HL-60 (cell line): Measurements from ENCODE around the gene DPP8.

Source experiments
- DNase-seq, 2 experiments: peaks; one replicate each; pipeline ENCODE4 v3.0.0-alpha.2; 2010 to 2020; ENCODE audit warnings: low read depth in 1 of 2, low spot score in 1 of 2
- H3K27ac ChIP-seq: fragments of 250-450 bp; sonication (Bioruptor Pico); replicated peaks from 2 replicates; pipeline ENCODE4 v1.5.1; 2020; ENCODE audit warnings: mild to moderate bottlenecking, moderate library complexity
- H3K27me3 ChIP-seq: fragments of 250-450 bp; sonication (Bioruptor Pico); 2 replicates; pipeline ENCODE4 v1.5.1; 2021; ENCODE audit warnings: mild to moderate bottlenecking, moderate library complexity; ENCODE audit not compliant: insufficient read depth, poor library complexity, severe bottlenecking
- H3K4me3 ChIP-seq: replicated peaks from 2 replicates; pipeline ENCODE4 v1.5.1; 2011; ENCODE audit warnings: mild to moderate bottlenecking, control low read depth, low read length; ENCODE audit not compliant: insufficient read depth
- GABPA ChIP-seq: IDR thresholded peaks from 2 replicates; pipeline ENCODE4 v1.6.1; 2012; ENCODE audit warnings: low read depth
- POLR2AphosphoS5 ChIP-seq: IDR thresholded peaks from 2 replicates; pipeline ENCODE4 v1.6.1; 2012; ENCODE audit warnings: low read depth
- REST ChIP-seq: IDR thresholded peaks from 2 replicates; pipeline ENCODE4 v1.6.1; 2012; ENCODE audit warnings: low read depth; ENCODE audit not compliant: insufficient replicate concordance
- SPI1 ChIP-seq: IDR thresholded peaks from 2 replicates; pipeline ENCODE4 v1.6.1; 2012; ENCODE audit warnings: low read depth, mild to moderate bottlenecking, borderline replicate concordance
- TF ChIP-seq, protein P1 (sequence below): IDR thresholded peaks from one replicate; pipeline ENCODE4 v1.5.1; 2011; ENCODE audit warnings: low read length, control low read depth, inconsistent platforms; ENCODE audit not compliant: insufficient read depth

DPP8 gene

DNA sequence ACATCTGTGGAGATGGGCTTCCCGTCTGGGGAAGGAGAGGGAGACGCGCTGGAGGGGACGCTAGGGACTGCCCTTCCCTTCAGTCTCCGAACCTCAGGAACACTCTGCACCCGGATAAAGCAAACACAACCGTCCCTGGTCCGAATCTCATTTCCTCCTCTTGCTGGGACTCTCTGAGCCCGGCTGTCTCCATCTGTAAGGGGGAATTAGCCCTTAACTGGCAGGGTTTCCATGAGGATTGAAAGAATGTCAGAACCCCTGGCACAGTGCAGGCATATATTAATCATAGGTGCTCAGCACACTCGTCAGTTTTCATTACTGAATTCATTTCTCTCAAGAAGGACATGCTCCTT is 120.5 kb downstream of the DPP8 start:
- Histone ChIP-seq H3K27ac (no peak overlapping the region), H3K4me3 (no peak overlapping the region), H3K27me3 (peaks cover 48% of the 10 kb centered on the region)
- no peak for TF ChIP-seq GABPA
- no peak for TF ChIP-seq SPI1
- no peak for TF ChIP-seq POLR2AphosphoS5
- DNase-seq: no peak

DNA sequence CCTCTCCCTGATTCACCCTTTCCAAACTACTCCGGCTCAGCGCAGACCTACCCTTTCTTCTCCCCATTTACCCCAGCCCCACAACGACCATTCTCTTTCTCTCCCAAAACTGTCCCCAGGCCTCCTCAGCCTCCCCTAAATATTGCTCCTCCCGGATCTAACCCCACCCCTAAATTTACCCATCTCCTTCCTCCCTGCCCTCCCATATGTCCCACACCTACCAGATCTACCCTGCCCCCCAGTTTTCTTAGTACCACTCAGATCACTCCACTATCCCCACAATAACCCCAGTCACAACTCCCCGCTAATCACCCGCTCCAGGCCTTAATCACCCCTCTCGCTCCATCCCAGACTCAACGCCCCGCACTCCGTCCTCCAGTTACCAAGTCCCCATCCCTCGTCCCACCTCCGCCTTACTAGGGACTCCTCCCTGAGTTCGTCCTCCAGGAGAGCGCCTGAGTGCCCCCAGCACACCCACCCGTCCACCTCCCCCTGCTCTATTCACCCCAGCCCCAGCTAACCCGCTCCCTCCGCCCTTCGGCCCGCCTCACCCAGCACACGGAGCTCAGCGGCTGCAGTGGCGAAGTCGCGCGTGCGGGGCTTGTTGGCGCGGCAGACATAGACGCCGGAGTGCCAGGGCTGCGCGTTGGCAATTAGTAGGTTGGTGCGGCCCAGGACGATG is 121.1 kb downstream of the DPP8 start:
- TF ChIP-seq GABPA: no peak
- no peak for TF ChIP-seq POLR2AphosphoS5
- TF ChIP-seq REST: no peak
- no peak for TF ChIP-seq SPI1
- TF ChIP-seq, protein P1, sequence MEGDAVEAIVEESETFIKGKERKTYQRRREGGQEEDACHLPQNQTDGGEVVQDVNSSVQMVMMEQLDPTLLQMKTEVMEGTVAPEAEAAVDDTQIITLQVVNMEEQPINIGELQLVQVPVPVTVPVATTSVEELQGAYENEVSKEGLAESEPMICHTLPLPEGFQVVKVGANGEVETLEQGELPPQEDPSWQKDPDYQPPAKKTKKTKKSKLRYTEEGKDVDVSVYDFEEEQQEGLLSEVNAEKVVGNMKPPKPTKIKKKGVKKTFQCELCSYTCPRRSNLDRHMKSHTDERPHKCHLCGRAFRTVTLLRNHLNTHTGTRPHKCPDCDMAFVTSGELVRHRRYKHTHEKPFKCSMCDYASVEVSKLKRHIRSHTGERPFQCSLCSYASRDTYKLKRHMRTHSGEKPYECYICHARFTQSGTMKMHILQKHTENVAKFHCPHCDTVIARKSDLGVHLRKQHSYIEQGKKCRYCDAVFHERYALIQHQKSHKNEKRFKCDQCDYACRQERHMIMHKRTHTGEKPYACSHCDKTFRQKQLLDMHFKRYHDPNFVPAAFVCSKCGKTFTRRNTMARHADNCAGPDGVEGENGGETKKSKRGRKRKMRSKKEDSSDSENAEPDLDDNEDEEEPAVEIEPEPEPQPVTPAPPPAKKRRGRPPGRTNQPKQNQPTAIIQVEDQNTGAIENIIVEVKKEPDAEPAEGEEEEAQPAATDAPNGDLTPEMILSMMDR: no peak

GRCh38 chr15:65395567-65396202 is 121.8 kb downstream of the DPP8 start:
- H3K27ac ChIP-seq: no peak overlapping the region
- TF ChIP-seq POLR2AphosphoS5: no peak
- TF ChIP-seq, protein P1: no peak
- no peak for TF ChIP-seq REST
- no peak for TF ChIP-seq GABPA
- TF ChIP-seq SPI1: no peak
- peaks cover 52% of the 10 kb centered on the region for H3K27me3 ChIP-seq
- no peak for DNase-seq
- no peak overlapping the region for H3K4me3 ChIP-seq

More for the DNA sequence above, 121.1 kb downstream of the DPP8 start:
- Histone ChIP-seq H3K4me3 (no peak overlapping the region), H3K27ac (no peak overlapping the region), H3K27me3 (peaks cover 48% of the 10 kb centered on the region)
- DNase-seq: no peak

- DNase-seq: no peak
- Histone ChIP-seq H3K4me3 (no peak overlapping the region), H3K27me3 (peaks cover 58% of the 10 kb centered on the region), H3K27ac (no peak overlapping the region)
- TF ChIP-seq REST (no peak), SPI1 (no peak), POLR2AphosphoS5 (no peak), GABPA (no peak)
- TF ChIP-seq, protein P1: no peak
These were observed 122.6 kb downstream of the DPP8 start for GRCh38 chr15:65394936-65395335.
